OCI-LY7 (cell line): ENCODE data around the gene ANKRD17.

Source experiments
- EZH2phosphoT487 ChIP-seq: fragments of 200-600 bp; sonication (generic); IDR thresholded peaks from 2 replicates; pipeline ENCODE4 v1.6.1; 2018; ENCODE audit warnings: low read depth, borderline replicate concordance, mild to moderate bottlenecking, mixed run types, antibody characterized with exemption, low read length, moderate library complexity, mixed read lengths
- TF ChIP-seq, protein P1 (sequence below): fragments of 200-600 bp; sonication (generic); conservative IDR thresholded peaks from 2 replicates; pipeline ENCODE4 v1.5.1; 2014; ENCODE audit warnings: mild to moderate bottlenecking, antibody characterized with exemption, low read length, moderate library complexity, mixed read lengths

DNA sequence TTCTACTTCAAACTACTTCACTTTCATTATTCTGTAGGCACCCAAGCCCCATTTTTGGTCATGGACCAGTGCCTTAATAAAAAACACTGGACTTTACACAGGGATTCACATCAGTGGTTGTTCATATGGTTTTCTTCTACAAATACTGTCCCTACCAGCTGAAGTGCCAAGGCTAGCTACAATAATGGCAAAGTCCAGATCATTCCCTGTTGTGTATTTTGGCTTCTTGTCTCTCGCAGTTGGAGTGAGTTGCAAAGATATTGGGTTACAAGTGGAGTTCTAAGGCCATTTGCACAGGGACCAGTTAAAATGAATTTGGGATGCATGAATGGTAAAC lies 16.7 kb upstream of the ANKRD17 start:
- TF ChIP-seq, protein P1, sequence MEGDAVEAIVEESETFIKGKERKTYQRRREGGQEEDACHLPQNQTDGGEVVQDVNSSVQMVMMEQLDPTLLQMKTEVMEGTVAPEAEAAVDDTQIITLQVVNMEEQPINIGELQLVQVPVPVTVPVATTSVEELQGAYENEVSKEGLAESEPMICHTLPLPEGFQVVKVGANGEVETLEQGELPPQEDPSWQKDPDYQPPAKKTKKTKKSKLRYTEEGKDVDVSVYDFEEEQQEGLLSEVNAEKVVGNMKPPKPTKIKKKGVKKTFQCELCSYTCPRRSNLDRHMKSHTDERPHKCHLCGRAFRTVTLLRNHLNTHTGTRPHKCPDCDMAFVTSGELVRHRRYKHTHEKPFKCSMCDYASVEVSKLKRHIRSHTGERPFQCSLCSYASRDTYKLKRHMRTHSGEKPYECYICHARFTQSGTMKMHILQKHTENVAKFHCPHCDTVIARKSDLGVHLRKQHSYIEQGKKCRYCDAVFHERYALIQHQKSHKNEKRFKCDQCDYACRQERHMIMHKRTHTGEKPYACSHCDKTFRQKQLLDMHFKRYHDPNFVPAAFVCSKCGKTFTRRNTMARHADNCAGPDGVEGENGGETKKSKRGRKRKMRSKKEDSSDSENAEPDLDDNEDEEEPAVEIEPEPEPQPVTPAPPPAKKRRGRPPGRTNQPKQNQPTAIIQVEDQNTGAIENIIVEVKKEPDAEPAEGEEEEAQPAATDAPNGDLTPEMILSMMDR = no peak
- no peak for TF ChIP-seq EZH2phosphoT487
